ENCODE measurements around the gene TAS2R3.

Gene TAS2R3

DNA sequence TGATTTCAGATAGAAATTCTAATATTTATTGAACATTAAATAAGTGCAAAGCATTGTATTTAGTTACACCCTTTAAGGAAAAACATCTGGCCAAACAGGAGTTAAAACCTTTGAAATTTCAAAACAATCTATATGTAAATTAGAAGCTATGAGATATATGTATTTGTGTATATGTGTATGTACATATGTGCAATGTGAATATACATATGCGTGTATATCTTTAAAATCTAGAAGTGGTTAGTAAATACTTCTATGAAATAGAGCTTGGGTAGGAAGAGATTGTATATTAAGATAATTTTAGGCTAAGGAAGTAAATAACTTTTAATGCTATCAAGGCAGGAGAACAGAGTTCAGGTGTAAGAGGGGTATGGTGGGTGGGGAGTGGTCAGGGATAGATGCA is 46.4 kb upstream of the TAS2R3 start:
- H3K9me3 ChIP-seq (ENCODE audit: severe bottlenecking) = no peaks in the 10 kb centered on the region

GRCh38 chr7:141722529-141722928 is 41.4 kb upstream of the TAS2R3 start:
- TF ChIP-seq, protein P1, sequence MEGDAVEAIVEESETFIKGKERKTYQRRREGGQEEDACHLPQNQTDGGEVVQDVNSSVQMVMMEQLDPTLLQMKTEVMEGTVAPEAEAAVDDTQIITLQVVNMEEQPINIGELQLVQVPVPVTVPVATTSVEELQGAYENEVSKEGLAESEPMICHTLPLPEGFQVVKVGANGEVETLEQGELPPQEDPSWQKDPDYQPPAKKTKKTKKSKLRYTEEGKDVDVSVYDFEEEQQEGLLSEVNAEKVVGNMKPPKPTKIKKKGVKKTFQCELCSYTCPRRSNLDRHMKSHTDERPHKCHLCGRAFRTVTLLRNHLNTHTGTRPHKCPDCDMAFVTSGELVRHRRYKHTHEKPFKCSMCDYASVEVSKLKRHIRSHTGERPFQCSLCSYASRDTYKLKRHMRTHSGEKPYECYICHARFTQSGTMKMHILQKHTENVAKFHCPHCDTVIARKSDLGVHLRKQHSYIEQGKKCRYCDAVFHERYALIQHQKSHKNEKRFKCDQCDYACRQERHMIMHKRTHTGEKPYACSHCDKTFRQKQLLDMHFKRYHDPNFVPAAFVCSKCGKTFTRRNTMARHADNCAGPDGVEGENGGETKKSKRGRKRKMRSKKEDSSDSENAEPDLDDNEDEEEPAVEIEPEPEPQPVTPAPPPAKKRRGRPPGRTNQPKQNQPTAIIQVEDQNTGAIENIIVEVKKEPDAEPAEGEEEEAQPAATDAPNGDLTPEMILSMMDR (IDR thresholded peaks at IDR 0.05; ENCODE audit: poor library complexity, severe bottlenecking) = no peak
- no peaks in the 10 kb centered on the region for H3K27me3 ChIP-seq (ENCODE audit: insufficient read depth, poor library complexity, severe bottlenecking)
- H3K4me3 ChIP-seq (ENCODE audit: severe bottlenecking) = no peak overlapping the region
- no peaks in the 10 kb centered on the region for H3K36me3 ChIP-seq (ENCODE audit: low read depth)
- H3K27ac ChIP-seq (ENCODE audit: poor library complexity, severe bottlenecking) = no peak overlapping the region
- no peaks in the 10 kb centered on the region for H3K4me1 ChIP-seq (ENCODE audit: insufficient read depth, poor library complexity, severe bottlenecking)
- ATAC-seq (ENCODE audit: low read depth) = no peak
- H3K9me3 ChIP-seq (ENCODE audit: severe bottlenecking) = no peaks in the 10 kb centered on the region
- no peak for DNase-seq (ENCODE audit: low spot score)

More for the DNA sequence above, 46.4 kb upstream of the TAS2R3 start:
- H3K4me3 ChIP-seq (ENCODE audit: severe bottlenecking) = no peak overlapping the region
- no peaks in the 10 kb centered on the region for H3K4me1 ChIP-seq (ENCODE audit: insufficient read depth, poor library complexity, severe bottlenecking)
- TF ChIP-seq, protein P1 (IDR thresholded peaks at IDR 0.05; ENCODE audit: poor library complexity, severe bottlenecking) = no peak
- no peaks in the 10 kb centered on the region for H3K36me3 ChIP-seq (ENCODE audit: low read depth)
- ATAC-seq (ENCODE audit: low read depth) = no peak
- no peak overlapping the region for H3K27ac ChIP-seq (ENCODE audit: poor library complexity, severe bottlenecking)
- no peaks in the 10 kb centered on the region for H3K27me3 ChIP-seq (ENCODE audit: insufficient read depth, poor library complexity, severe bottlenecking)
- no peak for DNase-seq (ENCODE audit: low spot score)

- DNase-seq (ENCODE audit: low spot score) (no peak), ATAC-seq (ENCODE audit: low read depth) (no peak)
- Histone ChIP-seq H3K9me3 (ENCODE audit: severe bottlenecking) (no peaks in the 10 kb centered on the region), H3K4me1 (ENCODE audit: insufficient read depth, poor library complexity, severe bottlenecking) (no peaks in the 10 kb centered on the region), H3K36me3 (ENCODE audit: low read depth) (no peaks in the 10 kb centered on the region), H3K27ac (ENCODE audit: poor library complexity, severe bottlenecking) (no peak overlapping the region), H3K27me3 (ENCODE audit: insufficient read depth, poor library complexity, severe bottlenecking) (no peaks in the 10 kb centered on the region), H3K4me3 (ENCODE audit: severe bottlenecking) (no peak overlapping the region)
- TF ChIP-seq, protein P1 (IDR thresholded peaks at IDR 0.05; ENCODE audit: poor library complexity, severe bottlenecking) = no peak
These were observed 34.9 kb upstream of the TAS2R3 start for GRCh38 chr7:141729020-141729419.

- no peak overlapping the region for H3K4me3 ChIP-seq (ENCODE audit: severe bottlenecking)
- H3K27me3 ChIP-seq (ENCODE audit: insufficient read depth, poor library complexity, severe bottlenecking) = no peaks in the 10 kb centered on the region
- H3K9me3 ChIP-seq (ENCODE audit: severe bottlenecking) = no peaks in the 10 kb centered on the region
- H3K36me3 ChIP-seq (ENCODE audit: low read depth) = no peaks in the 10 kb centered on the region; the same call in 1 of the 2 replicates
- TF ChIP-seq, protein P1 (IDR thresholded peaks at IDR 0.05; ENCODE audit: poor library complexity, severe bottlenecking) = no peak
- no peak overlapping the region for H3K27ac ChIP-seq (ENCODE audit: poor library complexity, severe bottlenecking)
- DNase-seq (ENCODE audit: low spot score) (no peak), ATAC-seq (ENCODE audit: low read depth) (no peak)
- no peaks in the 10 kb centered on the region for H3K4me1 ChIP-seq (ENCODE audit: insufficient read depth, poor library complexity, severe bottlenecking)
These were observed 32.3 kb upstream of the TAS2R3 start for GRCh38 chr7:141731476-141732149.

DNA sequence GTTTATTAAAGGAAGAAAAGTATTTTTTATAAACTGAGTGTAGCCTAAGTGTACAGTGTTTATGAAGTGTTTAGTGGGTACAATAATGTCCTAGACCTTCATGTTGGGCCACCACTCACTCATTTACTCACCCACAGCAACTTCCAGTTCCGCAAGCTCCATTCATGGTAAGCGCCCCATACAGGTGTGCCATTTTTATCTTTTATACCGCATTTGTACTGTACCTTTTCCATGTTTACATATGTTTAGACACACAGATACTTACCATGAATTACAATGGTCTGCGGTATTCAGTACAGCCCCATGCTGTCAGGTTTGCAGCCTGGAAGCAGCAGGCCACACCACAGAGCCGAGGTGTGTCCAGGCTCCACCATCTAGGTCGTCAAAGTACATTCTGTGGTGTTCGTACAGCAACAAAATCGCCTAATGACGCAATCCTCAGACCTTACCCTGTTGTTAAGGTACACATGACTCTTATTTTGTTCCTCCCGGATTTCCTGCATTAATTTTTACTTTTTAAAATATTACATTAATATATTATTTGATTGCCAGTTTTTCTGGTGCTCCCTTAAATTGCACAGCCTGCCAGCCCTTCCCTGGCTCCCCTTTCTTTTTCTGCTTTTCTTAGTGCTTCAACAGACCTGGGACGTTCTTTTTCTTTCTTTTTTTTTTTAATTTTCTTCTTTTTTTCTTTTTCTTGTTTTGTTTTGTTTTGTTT is 26.6 kb upstream of the TAS2R3 start:
- TF ChIP-seq, protein P1 (IDR thresholded peaks at IDR 0.05; ENCODE audit: poor library complexity, severe bottlenecking) = no peak
- Histone ChIP-seq H3K9me3 (ENCODE audit: severe bottlenecking) (no peaks in the 10 kb centered on the region), H3K27me3 (ENCODE audit: insufficient read depth, poor library complexity, severe bottlenecking) (no peaks in the 10 kb centered on the region), H3K36me3 (ENCODE audit: low read depth) (peaks cover 39% of the 10 kb centered on the region), H3K4me1 (ENCODE audit: insufficient read depth, poor library complexity, severe bottlenecking) (peaks cover 10% of the 10 kb centered on the region), H3K27ac (ENCODE audit: poor library complexity, severe bottlenecking) (peak overlapping the region; percentile 25), H3K4me3 (ENCODE audit: severe bottlenecking) (peak overlapping the region; percentile 73)
- DNase-seq (ENCODE audit: low spot score) = no peak
- ATAC-seq (ENCODE audit: low read depth) = peak; percentile 17; the same call in 1 of the 3 replicates

All from RWPE2 (cell line).